GM18870 (cell line): Measurements from ENCODE around the gene NEU3.
"Not testable (repeated sequence)": the region's sequence is repeated elsewhere in the genome, so short reads cannot be mapped to it uniquely, and the experiment has no call there.

Experiments used
- ATAC-seq: cut with Tn5 transposase; IDR thresholded peaks from one replicate; pipeline ENCODE4 v1.9.1; 2021; ENCODE audit warnings: moderate library complexity; ENCODE audit not compliant: unreplicated experiment

Gene NEU3

GRCh38 chr11:74988541-74989259 is at the start of gene NEU3:
Gene NEU3, plus strand, starts transcription at chr11:74988933. Its CDS starts 128 bp downstream, at chr11:74989061.
- ATAC-seq = peak; percentile 80

- ATAC-seq = no peak
Observed at GRCh38 chr11:74941492-74941891, 47.2 kb upstream of the NEU3 start.

- ATAC-seq = no peak
Observed at GRCh38 chr11:74942073-74942759, 46.5 kb upstream of the NEU3 start.

GRCh38 chr11:74948546-74948897 is 40.2 kb upstream of the NEU3 start:
- ATAC-seq = peak; percentile 8

- peak; percentile 88 for ATAC-seq
Observed at GRCh38 chr11:74948898-74949752, 39.6 kb upstream of the NEU3 start, which contains the start of the genes SPCS2 and XRRA1. Gene SPCS2, plus strand, starts transcription at chr11:74949266. Its CDS starts 20 bp downstream, at chr11:74949286. Gene XRRA1, minus strand, starts transcription at chr11:74949091. Its CDS starts 8,213 bp downstream, at chr11:74940878.

- no peak for ATAC-seq
Observed at GRCh38 chr11:74949753-74950137, 39.0 kb upstream of the NEU3 start.

- ATAC-seq = no peak
Observed at GRCh38 chr11:74950374-74950969, 38.3 kb upstream of the NEU3 start.

- no peak for ATAC-seq
Observed at GRCh38 chr11:74951226-74951625, 37.5 kb upstream of the NEU3 start.

GRCh38 chr11:74952752-74953151 is 36.0 kb upstream of the NEU3 start:
- ATAC-seq = no peak

GRCh38 chr11:74953451-74953850 is 35.3 kb upstream of the NEU3 start:
- ATAC-seq = no peak

- no peak for ATAC-seq
Observed at GRCh38 chr11:74954199-74954598, 34.5 kb upstream of the NEU3 start.

GRCh38 chr11:74956397-74957015 is 32.2 kb upstream of the NEU3 start:
- ATAC-seq = no peak

- ATAC-seq = no peak
Observed at GRCh38 chr11:74957937-74958629, 30.6 kb upstream of the NEU3 start.

- ATAC-seq = not testable (repeated sequence)
Observed at GRCh38 chr11:74960128-74960527, 28.6 kb upstream of the NEU3 start.

- no peak for ATAC-seq
Observed at GRCh38 chr11:74966651-74967050, 22.1 kb upstream of the NEU3 start.

- no peak for ATAC-seq
Observed at GRCh38 chr11:74970852-74971395, 17.8 kb upstream of the NEU3 start.

- ATAC-seq = no peak
Observed at GRCh38 chr11:74971424-74971823, 17.3 kb upstream of the NEU3 start.

GRCh38 chr11:74978041-74978440 is 10.7 kb upstream of the NEU3 start:
- ATAC-seq = no peak

GRCh38 chr11:74980634-74981033 is 8.1 kb upstream of the NEU3 start:
- no peak for ATAC-seq

GRCh38 chr11:74981888-74982287 is 6.8 kb upstream of the NEU3 start:
- no peak for ATAC-seq
